Measurements from ENCODE around the gene ZFP69B.

The ZFP69B gene

DNA sequence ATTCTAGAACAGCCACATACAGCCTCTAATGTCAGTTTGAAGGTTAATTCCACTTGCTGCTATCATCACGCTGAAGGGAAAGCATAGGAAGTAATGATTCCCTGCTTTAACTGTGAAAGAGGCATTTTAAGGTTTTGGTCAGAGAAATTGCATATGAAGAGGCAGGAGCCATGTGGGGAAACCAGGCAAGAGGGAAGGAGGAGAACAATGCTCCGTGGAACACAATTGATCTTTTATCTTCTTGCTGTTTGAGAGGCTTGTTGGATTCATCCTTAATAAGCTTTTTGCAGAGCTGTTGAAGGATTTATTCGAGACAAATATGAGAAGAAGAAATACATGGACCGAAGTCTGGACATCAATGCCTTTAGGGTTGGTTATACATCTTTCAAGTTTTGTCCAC lies 40.8 kb upstream of the ZFP69B start:
- DNase-seq (ENCODE audit: low read depth, low spot score): no peak
- POLR2A ChIA-PET: no interaction called here
- CTCF ChIA-PET: interaction anchor here (1.0 to 2.9 kb wide), 3 partner anchors 71 to 266 kb away, joined by 5 to 13 read pairs (median 5); no protein-coding TSS in a partner anchor
- TF ChIP-seq, protein P1, sequence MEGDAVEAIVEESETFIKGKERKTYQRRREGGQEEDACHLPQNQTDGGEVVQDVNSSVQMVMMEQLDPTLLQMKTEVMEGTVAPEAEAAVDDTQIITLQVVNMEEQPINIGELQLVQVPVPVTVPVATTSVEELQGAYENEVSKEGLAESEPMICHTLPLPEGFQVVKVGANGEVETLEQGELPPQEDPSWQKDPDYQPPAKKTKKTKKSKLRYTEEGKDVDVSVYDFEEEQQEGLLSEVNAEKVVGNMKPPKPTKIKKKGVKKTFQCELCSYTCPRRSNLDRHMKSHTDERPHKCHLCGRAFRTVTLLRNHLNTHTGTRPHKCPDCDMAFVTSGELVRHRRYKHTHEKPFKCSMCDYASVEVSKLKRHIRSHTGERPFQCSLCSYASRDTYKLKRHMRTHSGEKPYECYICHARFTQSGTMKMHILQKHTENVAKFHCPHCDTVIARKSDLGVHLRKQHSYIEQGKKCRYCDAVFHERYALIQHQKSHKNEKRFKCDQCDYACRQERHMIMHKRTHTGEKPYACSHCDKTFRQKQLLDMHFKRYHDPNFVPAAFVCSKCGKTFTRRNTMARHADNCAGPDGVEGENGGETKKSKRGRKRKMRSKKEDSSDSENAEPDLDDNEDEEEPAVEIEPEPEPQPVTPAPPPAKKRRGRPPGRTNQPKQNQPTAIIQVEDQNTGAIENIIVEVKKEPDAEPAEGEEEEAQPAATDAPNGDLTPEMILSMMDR (IDR thresholded peaks at IDR 0.05; ENCODE audit: insufficient read depth, low read length, missing control alignments): no peak
- H3K4me3 ChIP-seq (ENCODE audit: low read depth, low read length): no peak overlapping the region

DNA sequence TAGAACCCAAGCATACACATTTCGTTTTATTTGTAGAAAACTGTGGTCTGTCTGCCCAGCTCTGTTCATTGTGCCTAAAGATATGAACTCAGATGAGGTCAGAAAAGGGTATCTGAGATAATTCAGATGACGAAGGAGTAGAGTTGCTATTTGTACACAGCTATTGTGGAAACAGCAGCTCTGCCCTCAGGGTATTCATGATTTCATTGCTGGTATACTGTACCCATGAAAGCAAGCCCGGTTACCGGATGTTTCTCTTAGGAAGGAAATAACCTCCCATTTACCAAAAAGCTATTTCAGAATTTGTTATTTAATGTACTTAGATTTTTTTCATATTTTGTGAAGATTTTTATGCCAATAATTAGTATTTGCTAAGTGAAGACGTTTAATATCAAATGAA lies 39.0 kb upstream of the ZFP69B start:
- ChIA-PET POLR2A (no interaction called here), CTCF (interaction anchor here (0.6 to 2.9 kb wide), 10 partner anchors 8 to 544 kb away, joined by 3 to 14 read pairs (median 4); no protein-coding TSS in a partner anchor)
- no peak for DNase-seq (ENCODE audit: low read depth, low spot score)
- H3K4me3 ChIP-seq (ENCODE audit: low read depth, low read length): no peak overlapping the region
- TF ChIP-seq, protein P1 (IDR thresholded peaks at IDR 0.05; ENCODE audit: insufficient read depth, low read length, missing control alignments): no peak

DNA sequence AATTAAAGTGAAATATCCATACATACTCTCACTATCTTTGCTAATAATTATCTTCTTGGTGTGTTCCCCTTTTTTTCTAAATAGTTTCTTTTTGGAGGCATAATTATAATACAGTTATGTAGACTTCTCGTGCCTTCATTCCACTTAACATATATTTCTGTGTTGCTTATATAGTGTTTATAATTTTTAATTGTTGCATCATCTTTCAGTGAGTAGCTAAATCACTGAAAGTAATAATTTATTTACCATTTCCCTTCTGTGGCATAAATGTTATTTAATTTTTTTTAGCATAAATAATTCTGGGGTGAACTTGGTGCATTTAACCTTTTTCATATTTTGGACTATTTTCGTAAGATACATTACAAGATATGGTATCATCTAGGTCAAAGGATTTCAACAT lies 38.4 kb upstream of the ZFP69B start:
- no peak overlapping the region for H3K4me3 ChIP-seq (ENCODE audit: low read depth, low read length)
- TF ChIP-seq, protein P1 (IDR thresholded peaks at IDR 0.05; ENCODE audit: insufficient read depth, low read length, missing control alignments): no peak
- CTCF ChIA-PET: interaction anchor here (0.6 to 2.9 kb wide), 8 partner anchors 8 to 544 kb away, joined by 3 to 14 read pairs (median 5); no protein-coding TSS in a partner anchor
- DNase-seq (ENCODE audit: low read depth, low spot score): no peak
- POLR2A ChIA-PET: no interaction called here

DNA sequence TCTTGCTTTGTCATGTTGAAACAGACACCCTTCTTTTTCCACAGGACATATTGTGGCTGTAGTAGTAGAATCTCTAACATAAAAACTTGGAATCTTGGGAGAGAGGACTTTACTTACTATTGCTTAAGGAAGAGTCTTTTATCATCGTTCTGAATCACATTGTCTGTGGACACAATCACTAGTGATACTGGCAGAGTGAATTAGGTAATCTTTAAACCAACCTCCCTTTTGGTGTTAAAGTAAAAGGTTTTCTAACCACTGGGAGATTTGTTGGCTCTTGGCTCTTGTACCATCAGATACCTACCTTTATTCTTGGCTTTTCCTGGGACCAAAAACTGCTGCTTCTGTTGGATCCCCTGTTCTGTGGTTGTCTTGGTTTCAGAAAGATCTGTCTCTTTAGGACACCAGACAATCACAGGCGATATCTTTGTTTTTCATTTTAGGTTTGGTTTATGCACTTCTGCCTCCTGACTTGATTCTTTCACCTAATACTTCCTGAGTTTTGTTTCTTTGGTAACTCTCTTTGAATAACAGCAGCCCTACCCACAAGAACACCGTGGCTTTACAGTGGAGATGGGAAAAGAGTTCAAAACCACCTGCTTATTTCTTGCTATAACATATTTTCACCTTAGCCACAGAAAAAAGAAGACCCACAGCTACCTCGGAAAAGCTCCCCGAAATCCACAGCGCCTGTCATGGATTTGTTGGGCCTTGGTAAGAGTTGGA lies 36.6 kb upstream of the ZFP69B start:
- DNase-seq (ENCODE audit: low read depth, low spot score): no peak
- no peak overlapping the region for H3K4me3 ChIP-seq (ENCODE audit: low read depth, low read length)
- POLR2A ChIA-PET: no interaction called here
- TF ChIP-seq, protein P1 (IDR thresholded peaks at IDR 0.05; ENCODE audit: insufficient read depth, low read length, missing control alignments): no peak
- CTCF ChIA-PET: no interaction called here

DNA sequence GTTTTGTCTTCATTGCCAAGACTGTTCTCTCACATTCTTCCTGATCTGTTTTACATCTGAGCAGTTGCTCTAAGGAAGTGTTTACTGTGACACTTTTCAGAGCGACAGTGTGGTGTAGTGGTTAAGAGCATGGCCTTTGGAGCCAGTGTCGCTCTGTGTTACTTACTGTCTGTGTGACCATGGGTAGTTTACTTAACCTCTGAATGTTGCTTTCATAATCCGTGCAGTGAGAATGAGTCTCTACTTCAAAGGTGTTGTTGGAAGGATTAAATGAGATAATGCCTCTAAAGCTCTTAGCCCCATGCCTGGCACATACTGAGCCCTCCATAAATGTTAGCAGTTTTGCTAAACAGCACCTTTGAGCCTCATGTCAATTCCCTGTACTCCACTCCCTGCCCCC lies 35.9 kb upstream of the ZFP69B start:
- CTCF ChIA-PET: interaction anchor here (1.5 to 2.5 kb wide), 2 partner anchors 261 to 270 kb away, joined by 3 to 8 read pairs; no protein-coding TSS in a partner anchor
- POLR2A ChIA-PET: no interaction called here
- no peak for DNase-seq (ENCODE audit: low read depth, low spot score)
- H3K4me3 ChIP-seq (ENCODE audit: low read depth, low read length): no peak overlapping the region
- TF ChIP-seq, protein P1 (IDR thresholded peaks at IDR 0.05; ENCODE audit: insufficient read depth, low read length, missing control alignments): no peak

DNA sequence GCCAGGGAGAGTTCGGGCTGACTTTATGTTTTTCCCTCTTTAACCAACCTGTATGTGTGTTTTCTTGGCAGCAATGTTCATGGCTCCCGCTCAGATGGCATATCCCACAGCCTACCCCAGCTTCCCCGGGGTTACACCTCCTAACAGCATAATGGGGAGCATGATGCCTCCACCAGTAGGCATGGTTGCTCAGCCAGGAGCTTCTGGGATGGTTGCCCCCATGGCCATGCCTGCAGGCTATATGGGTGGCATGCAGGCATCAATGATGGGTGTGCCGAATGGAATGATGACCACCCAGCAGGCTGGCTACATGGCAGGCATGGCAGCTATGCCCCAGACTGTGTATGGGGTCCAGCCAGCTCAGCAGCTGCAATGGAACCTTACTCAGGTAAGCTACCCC lies 33.6 kb upstream of the ZFP69B start:
- H3K4me3 ChIP-seq (ENCODE audit: low read depth, low read length): no peak overlapping the region
- no peak for DNase-seq (ENCODE audit: low read depth, low spot score)
- CTCF ChIA-PET: interaction anchor here (1.0 to 2.5 kb wide), 3 partner anchors 12 to 273 kb away, joined by 7 to 8 read pairs (median 7); no protein-coding TSS in a partner anchor
- TF ChIP-seq, protein P1 (IDR thresholded peaks at IDR 0.05; ENCODE audit: insufficient read depth, low read length, missing control alignments): no peak
- POLR2A ChIA-PET: no interaction called here
